Activated T-helper 17 cell treated with anti-CD3 and anti-CD28 coated beads, Interleukin-2, amount 50 U/mL, for 72 hours (primary cell): ENCODE data around the gene CDH23. TPM values are rescaled to one million over a fixed set of nuclear protein-coding genes. Genes with fewer than 3 reads are reported as not detected.

Experiments
- ATAC-seq: fragments of 150-1000 bp; cut with Tn5 transposase; replicated peaks from 2 replicates; pipeline ENCODE4 v1.10.0; 2021; ENCODE audit warnings: mild to moderate bottlenecking, moderate library complexity
- H3K27ac Mint-ChIP-seq: one replicate; pipeline ENCODE4 v1.8.0; 2022; ENCODE audit warnings: mixed read lengths
- H3K27me3 Mint-ChIP-seq: one replicate; pipeline ENCODE4 v1.8.0; 2022; ENCODE audit warnings: mixed read lengths
- H3K36me3 Mint-ChIP-seq: one replicate; pipeline ENCODE4 v1.8.0; 2022; ENCODE audit warnings: low read depth, mild to moderate bottlenecking, mixed read lengths
- H3K4me1 Mint-ChIP-seq: one replicate; pipeline ENCODE4 v1.8.0; 2022; ENCODE audit warnings: mixed read lengths
- H3K4me3 Mint-ChIP-seq: one replicate; pipeline ENCODE4 v1.8.0; 2022; ENCODE audit warnings: mild to moderate bottlenecking, mixed read lengths
- H3K9me3 Mint-ChIP-seq: one replicate; pipeline ENCODE4 v1.8.0; 2022; ENCODE audit warnings: mixed read lengths
- total RNA-seq, 2 donors: library from RNA; stranded (reverse); gene quantifications; one replicate each; pipeline ENCODE4 v1.2.3, GENCODE V29; 2022

Gene CDH23
- total RNA-seq, 2 donors from 2014 or later = 0.09 to 16.2 TPM

GRCh38 chr10:71742301-71743088, 345.8 kb downstream of the CDH23 start:
- ATAC-seq = peak; percentile 43
- H3K4me1 Mint-ChIP-seq = peaks cover 74% of the 10 kb centered on the region
- peak overlapping the region; percentile 82 for H3K4me3 Mint-ChIP-seq
- peaks cover 13% of the 10 kb centered on the region for H3K36me3 Mint-ChIP-seq
- H3K9me3 Mint-ChIP-seq = no peaks in the 10 kb centered on the region
- no peaks in the 10 kb centered on the region for H3K27me3 Mint-ChIP-seq
- peak overlapping the region; percentile 97 for H3K27ac Mint-ChIP-seq

GRCh38 chr10:71743089-71743838, 346.5 kb downstream of the CDH23 start:
- H3K27me3 Mint-ChIP-seq = no peaks in the 10 kb centered on the region
- H3K9me3 Mint-ChIP-seq = no peaks in the 10 kb centered on the region
- H3K4me1 Mint-ChIP-seq = peaks cover 70% of the 10 kb centered on the region
- H3K4me3 Mint-ChIP-seq = peak overlapping the region; percentile 82
- peak overlapping the region; percentile 97 for H3K27ac Mint-ChIP-seq
- peak; percentile 11 for ATAC-seq
- H3K36me3 Mint-ChIP-seq = peaks cover 18% of the 10 kb centered on the region

- ATAC-seq = no peak
- Mint-ChIP-seq H3K36me3 (peaks cover 24% of the 10 kb centered on the region), H3K4me1 (peaks cover 74% of the 10 kb centered on the region), H3K9me3 (no peaks in the 10 kb centered on the region), H3K27ac (peak overlapping the region; percentile 97), H3K4me3 (peak overlapping the region; percentile 82), H3K27me3 (no peaks in the 10 kb centered on the region)
These were observed 347.1 kb downstream of the CDH23 start for GRCh38 chr10:71743866-71744265.

GRCh38 chr10:71744897-71745663, 348.4 kb downstream of the CDH23 start:
- peak overlapping the region; percentile 97 for H3K27ac Mint-ChIP-seq
- no peaks in the 10 kb centered on the region for H3K9me3 Mint-ChIP-seq
- peak overlapping the region; percentile 82 for H3K4me3 Mint-ChIP-seq
- H3K27me3 Mint-ChIP-seq = no peaks in the 10 kb centered on the region
- H3K4me1 Mint-ChIP-seq = peaks cover 77% of the 10 kb centered on the region
- peaks cover 36% of the 10 kb centered on the region for H3K36me3 Mint-ChIP-seq
- ATAC-seq = no peak

DNA sequence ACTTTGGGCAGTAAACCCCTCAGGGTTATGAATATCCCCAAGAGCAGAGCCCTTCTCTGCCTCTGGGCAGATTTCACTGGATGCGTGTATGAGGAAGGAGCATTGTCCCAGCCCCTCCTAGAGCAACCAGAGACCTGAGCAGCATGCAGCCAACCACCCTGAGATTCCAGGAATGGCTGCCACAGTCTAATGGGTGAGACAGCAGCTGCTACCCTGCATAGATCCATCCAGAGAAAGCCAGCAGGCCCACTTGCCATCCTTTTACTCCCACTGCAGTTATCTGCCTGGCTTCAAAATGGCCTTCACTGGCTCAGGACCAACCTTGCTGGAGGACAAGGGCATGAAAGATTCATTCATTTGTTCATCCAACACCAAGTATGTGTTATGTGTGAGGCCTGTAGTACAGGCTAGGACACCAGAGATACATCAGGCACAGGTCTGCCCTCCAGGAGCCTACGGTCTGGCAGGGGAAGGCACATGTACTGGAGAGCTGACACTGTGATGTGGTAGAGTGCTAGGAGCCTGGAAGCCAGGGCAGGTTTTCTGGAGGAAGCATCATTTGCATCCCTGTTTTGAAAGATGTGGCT, 349.0 kb downstream of the CDH23 start:
- H3K27ac Mint-ChIP-seq = peak overlapping the region; percentile 97
- H3K4me1 Mint-ChIP-seq = peaks cover 78% of the 10 kb centered on the region

DNA sequence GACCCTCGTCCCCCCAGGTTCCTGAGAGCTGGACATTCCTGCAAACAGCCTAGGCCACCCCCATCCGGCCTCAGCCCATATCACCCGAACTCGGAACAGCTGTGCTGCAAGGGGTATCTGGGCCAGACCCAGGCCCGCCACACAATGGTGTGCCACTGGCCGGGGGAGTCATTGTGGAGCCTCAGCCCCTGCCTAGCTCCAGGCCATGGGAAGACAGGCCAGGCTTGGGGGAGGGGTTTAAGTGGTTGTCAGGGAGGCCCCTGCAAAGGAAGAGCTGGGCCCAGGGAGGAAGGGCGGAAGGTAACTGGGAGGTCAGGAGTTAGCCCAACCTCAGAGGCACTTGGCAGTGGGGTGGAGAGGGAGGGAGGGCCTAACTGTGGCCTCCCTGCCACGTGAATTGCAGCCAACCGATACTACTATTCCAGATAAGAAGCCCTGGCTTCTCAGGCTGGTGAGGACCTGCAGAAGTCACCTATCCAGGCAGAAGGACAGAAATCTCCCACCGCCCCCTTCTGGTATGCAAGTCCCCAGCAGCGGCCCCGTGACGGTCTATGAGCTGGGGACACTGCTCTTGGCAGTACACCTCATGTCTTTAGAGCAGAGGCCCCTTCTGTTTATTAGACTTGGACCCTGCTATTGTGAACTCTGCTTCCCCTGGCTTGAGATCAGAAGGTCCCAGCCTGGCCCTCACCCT, 349.8 kb downstream of the CDH23 start:
- Mint-ChIP-seq H3K9me3 (no peaks in the 10 kb centered on the region), H3K36me3 (peaks cover 48% of the 10 kb centered on the region), H3K27me3 (no peaks in the 10 kb centered on the region), H3K4me1 (peaks cover 71% of the 10 kb centered on the region), H3K4me3 (peak overlapping the region; percentile 82), H3K27ac (peak overlapping the region; percentile 97)
- no peak for ATAC-seq

More for the DNA sequence above, 349.0 kb downstream of the CDH23 start:
- Mint-ChIP-seq H3K36me3 (peaks cover 43% of the 10 kb centered on the region), H3K4me3 (peak overlapping the region; percentile 82), H3K9me3 (no peaks in the 10 kb centered on the region), H3K27me3 (no peaks in the 10 kb centered on the region)
- ATAC-seq = no peak

DNA sequence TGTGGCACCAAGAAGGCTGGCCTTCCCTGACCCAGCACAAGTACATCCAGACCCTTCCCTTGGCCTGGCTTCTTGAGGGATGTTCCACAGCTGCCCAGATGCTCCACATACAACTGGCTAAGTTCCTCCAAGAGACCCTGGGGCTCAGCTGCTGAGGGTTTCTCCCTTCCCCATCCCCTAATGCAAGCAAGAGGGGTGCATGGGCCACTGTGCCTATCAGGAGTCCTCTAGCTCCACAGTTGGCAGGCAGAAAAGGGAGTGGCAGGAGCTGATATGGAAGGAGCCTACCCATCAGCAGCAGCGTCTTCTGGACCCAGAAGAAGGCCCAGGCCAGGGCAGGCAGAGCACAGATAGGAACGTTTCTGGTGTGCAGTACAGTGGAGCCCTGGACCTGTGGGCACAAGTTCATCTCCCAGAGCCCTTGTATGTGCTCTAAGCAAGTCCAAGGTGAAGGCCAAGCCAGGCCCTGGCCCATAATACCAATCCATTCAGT, 350.4 kb downstream of the CDH23 start:
- Mint-ChIP-seq H3K4me1 (peaks cover 70% of the 10 kb centered on the region), H3K36me3 (peaks cover 54% of the 10 kb centered on the region), H3K27me3 (no peaks in the 10 kb centered on the region), H3K9me3 (no peaks in the 10 kb centered on the region), H3K4me3 (peak overlapping the region; percentile 82), H3K27ac (peak overlapping the region; percentile 97)
- ATAC-seq = no peak

DNA sequence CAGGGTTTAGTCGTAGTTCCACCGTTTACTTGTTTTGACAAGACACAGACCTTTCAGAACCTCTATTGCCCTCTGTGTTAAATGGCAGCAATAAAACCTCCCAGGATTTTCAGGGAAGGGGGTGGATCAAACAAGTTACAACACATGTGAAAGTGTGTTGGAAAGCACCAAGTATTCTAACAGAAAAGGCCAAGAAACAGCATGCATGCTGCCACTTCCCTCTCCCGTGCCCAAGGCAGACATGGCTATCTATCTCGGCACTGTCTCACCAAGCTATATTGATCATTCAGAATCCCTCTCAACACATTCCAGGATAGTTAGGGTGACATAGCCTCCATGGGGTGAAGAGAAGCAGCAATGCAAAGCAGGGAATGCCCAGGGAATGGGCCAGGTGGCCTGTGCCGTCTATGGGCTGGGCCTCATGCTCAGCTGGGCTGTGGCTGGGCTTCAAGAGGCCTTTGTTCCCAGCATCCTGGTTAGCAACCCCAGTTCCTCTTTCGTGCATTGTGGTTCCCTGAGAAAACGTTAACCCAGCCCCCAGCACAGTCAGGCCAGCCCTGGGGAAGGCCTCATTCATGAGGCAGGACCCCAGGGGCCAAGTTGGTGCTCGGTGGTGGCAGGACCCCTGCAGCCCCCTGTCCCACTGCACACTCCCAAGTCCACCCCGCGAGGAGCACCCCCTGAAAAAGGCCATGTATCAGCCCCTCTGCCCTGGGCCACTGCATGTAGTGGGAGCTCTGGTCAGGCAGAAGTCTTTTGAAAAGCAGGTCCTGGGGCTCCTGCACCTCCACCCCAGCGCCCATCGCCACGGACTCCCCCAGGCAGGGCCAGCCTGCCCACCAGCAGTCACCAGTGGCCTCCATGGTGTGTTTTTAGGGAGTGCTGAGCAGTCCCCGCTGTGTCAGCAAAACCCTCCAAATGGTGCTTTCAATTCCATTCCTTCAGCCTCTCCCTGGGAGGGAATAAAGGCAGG, 351.1 kb downstream of the CDH23 start:
- Mint-ChIP-seq H3K4me3 (peak overlapping the region; percentile 82), H3K36me3 (peaks cover 61% of the 10 kb centered on the region), H3K9me3 (no peaks in the 10 kb centered on the region), H3K27ac (peak overlapping the region; percentile 97), H3K27me3 (no peaks in the 10 kb centered on the region), H3K4me1 (peaks cover 70% of the 10 kb centered on the region)
- peak; percentile 6 for ATAC-seq

DNA sequence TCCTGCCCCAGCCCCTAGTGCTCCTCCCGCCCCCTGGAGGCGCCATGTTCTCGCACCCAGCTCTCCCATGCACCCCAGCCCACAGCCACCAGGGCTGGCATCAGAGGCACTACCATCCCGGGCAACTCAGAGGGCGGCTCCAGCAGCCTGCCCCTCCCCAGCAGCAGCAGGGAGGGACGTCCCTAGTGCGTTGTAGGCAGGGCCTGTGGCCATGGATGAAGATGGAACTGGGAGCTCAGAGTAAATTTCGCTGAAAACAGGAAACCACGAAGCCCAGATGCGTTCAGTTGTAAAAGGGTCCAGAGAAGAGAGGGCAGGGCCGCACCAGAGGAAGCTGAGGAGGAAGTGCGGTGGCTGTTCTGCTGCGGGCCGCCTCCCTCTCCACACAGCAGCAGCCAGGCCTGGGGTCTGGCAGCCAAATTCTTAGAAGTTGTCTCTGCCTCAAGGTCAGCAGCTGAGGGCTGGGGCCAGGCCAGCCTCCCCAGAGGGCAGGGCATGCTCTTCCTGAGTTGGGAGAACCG, 352.0 kb downstream of the CDH23 start:
- peak; percentile 83 for ATAC-seq
- Mint-ChIP-seq H3K27ac (peak overlapping the region; percentile 97), H3K27me3 (no peaks in the 10 kb centered on the region), H3K9me3 (no peaks in the 10 kb centered on the region), H3K36me3 (peaks cover 70% of the 10 kb centered on the region), H3K4me1 (peaks cover 73% of the 10 kb centered on the region), H3K4me3 (peak overlapping the region; percentile 82)

- Mint-ChIP-seq H3K4me1 (peaks cover 79% of the 10 kb centered on the region), H3K9me3 (no peaks in the 10 kb centered on the region), H3K36me3 (peaks cover 77% of the 10 kb centered on the region), H3K4me3 (peak overlapping the region; percentile 82), H3K27ac (peak overlapping the region; percentile 97), H3K27me3 (no peaks in the 10 kb centered on the region)
- no peak for ATAC-seq
These were observed 352.7 kb downstream of the CDH23 start for GRCh38 chr10:71749396-71749795.

GRCh38 chr10:71750124-71750841, 353.6 kb downstream of the CDH23 start:
- Mint-ChIP-seq H3K4me3 (peak overlapping the region; percentile 82), H3K9me3 (no peaks in the 10 kb centered on the region), H3K27me3 (no peaks in the 10 kb centered on the region), H3K27ac (peak overlapping the region; percentile 97), H3K36me3 (peaks cover 86% of the 10 kb centered on the region), H3K4me1 (peaks cover 74% of the 10 kb centered on the region)
- no peak for ATAC-seq

- Mint-ChIP-seq H3K27me3 (no peaks in the 10 kb centered on the region), H3K9me3 (no peaks in the 10 kb centered on the region)
These were observed 354.3 kb downstream of the CDH23 start for GRCh38 chr10:71750986-71751385.

More at GRCh38 chr10:71750986-71751385, 354.3 kb downstream of the CDH23 start:
- Mint-ChIP-seq H3K4me1 (peaks cover 71% of the 10 kb centered on the region), H3K27ac (peak overlapping the region; percentile 97), H3K4me3 (peak overlapping the region; percentile 82), H3K36me3 (peaks cover 89% of the 10 kb centered on the region)
- ATAC-seq = no peak
